ENCODE data around the gene TMEM117.

- TF ChIP-seq POLR2AphosphoS5 (IDR thresholded peaks at IDR 0.05) (no peak), CTCF (IDR thresholded peaks at IDR 0.05) (no peak)
These were observed 144.8 kb downstream of the TMEM117 start for GRCh38 chr12:43980627-43981191.

Data from stomach (tissue), 4 donors.